Loucy (cell line): ENCODE data around the gene F12.

Experiments used
- H2AFZ ChIP-seq: fragments of 200-600 bp; sonication (generic); 2 replicates; pipeline ENCODE4 v1.6.0; 2016; ENCODE audit warnings: antibody characterized with exemption, mild to moderate bottlenecking, low read length, moderate library complexity
- H3F3A ChIP-seq: fragments of 200-600 bp; 2 replicates; pipeline ENCODE4 v1.6.0; 2016; ENCODE audit warnings: antibody characterized with exemption, low read depth, mild to moderate bottlenecking
- H3K27me3 ChIP-seq: fragments of 200-600 bp; sonication (generic); 2 replicates; pipeline ENCODE4 v1.6.1; 2014; ENCODE audit warnings: low read length, mild to moderate bottlenecking; ENCODE audit not compliant: insufficient read depth, poor library complexity, severe bottlenecking
- H3K36me3 ChIP-seq: fragments of 200-600 bp; sonication (generic); 2 replicates; pipeline ENCODE4 v1.6.1; 2016; ENCODE audit warnings: low read length; ENCODE audit not compliant: insufficient read depth
- H3K4me1 ChIP-seq: fragments of 200-600 bp; sonication (generic); 2 replicates; pipeline ENCODE4 v1.5.1; 2014; ENCODE audit warnings: low read length, mild to moderate bottlenecking; ENCODE audit not compliant: insufficient read depth, poor library complexity, severe bottlenecking
- H3K4me2 ChIP-seq: fragments of 200-600 bp; sonication (generic); 2 replicates; pipeline ENCODE4 v1.6.0; 2014; ENCODE audit warnings: antibody characterized with exemption, low read length, low read depth, mild to moderate bottlenecking; ENCODE audit not compliant: poor library complexity, severe bottlenecking
- H3K4me3 ChIP-seq: fragments of 200-600 bp; sonication (generic); 2 replicates; pipeline ENCODE4 v1.5.1; 2014; ENCODE audit warnings: low read length, mild to moderate bottlenecking, mixed read lengths; ENCODE audit not compliant: poor library complexity, severe bottlenecking
- H3K79me2 ChIP-seq: fragments of 200-600 bp; sonication (generic); 2 replicates; pipeline ENCODE4 v1.6.1; 2014; ENCODE audit warnings: low read length; ENCODE audit not compliant: insufficient read depth
- H3K9ac ChIP-seq: fragments of 200-600 bp; sonication (generic); 2 replicates; pipeline ENCODE4 v1.6.0; 2014; ENCODE audit warnings: mild to moderate bottlenecking, low read depth, low read length, moderate library complexity; ENCODE audit not compliant: poor library complexity, severe bottlenecking
- H3K9me2 ChIP-seq: fragments of 200-600 bp; sonication (generic); replicated peaks from 2 replicates; pipeline ENCODE4 v1.6.1; 2016; ENCODE audit warnings: low read depth, low read length, mixed read lengths
- H3K9me3 ChIP-seq: fragments of 200-600 bp; sonication (generic); 2 replicates; pipeline ENCODE4 v1.6.1; 2014; ENCODE audit warnings: mild to moderate bottlenecking, antibody characterized with exemption, low read length, low read depth; ENCODE audit not compliant: insufficient read depth
- H4K20me1 ChIP-seq: fragments of 200-600 bp; sonication (generic); 2 replicates; pipeline ENCODE4 v1.6.0; 2014; ENCODE audit warnings: antibody characterized with exemption, low read length, mild to moderate bottlenecking; ENCODE audit not compliant: insufficient read depth, poor library complexity, severe bottlenecking
- CTCF ChIP-seq: fragments of 200-600 bp; sonication (generic); conservative IDR thresholded peaks from 2 replicates; pipeline ENCODE4 v1.5.1; 2014; ENCODE audit warnings: mild to moderate bottlenecking, antibody characterized with exemption, low read length
- EZH2phosphoT487 ChIP-seq: fragments of 200-600 bp; IDR thresholded peaks from 2 replicates; pipeline ENCODE4 v1.6.1; 2018; ENCODE audit warnings: antibody characterized with exemption, mild to moderate bottlenecking, moderate library complexity, borderline replicate concordance

The F12 gene

GRCh38 chr5:177359451-177359851, 49.9 kb downstream of the F12 start:
- Histone ChIP-seq H3K79me2 (peaks cover 27% of the 10 kb centered on the region; the same call in 1 of the 2 replicates), H4K20me1 (no peaks in the 10 kb centered on the region), H2AFZ (no peak overlapping the region), H3K36me3 (no peaks in the 10 kb centered on the region), H3K9me2 (no peaks in the 10 kb centered on the region), H3K4me2 (peak overlapping the region; percentile 92), H3F3A (no peaks in the 10 kb centered on the region), H3K9ac (peak overlapping the region; percentile 88), H3K9me3 (no peaks in the 10 kb centered on the region), H3K27me3 (no peaks in the 10 kb centered on the region), H3K4me1 (peaks cover 38% of the 10 kb centered on the region), H3K4me3 (no peak overlapping the region)
- TF ChIP-seq EZH2phosphoT487 (no peak), CTCF (no peak)

DNA sequence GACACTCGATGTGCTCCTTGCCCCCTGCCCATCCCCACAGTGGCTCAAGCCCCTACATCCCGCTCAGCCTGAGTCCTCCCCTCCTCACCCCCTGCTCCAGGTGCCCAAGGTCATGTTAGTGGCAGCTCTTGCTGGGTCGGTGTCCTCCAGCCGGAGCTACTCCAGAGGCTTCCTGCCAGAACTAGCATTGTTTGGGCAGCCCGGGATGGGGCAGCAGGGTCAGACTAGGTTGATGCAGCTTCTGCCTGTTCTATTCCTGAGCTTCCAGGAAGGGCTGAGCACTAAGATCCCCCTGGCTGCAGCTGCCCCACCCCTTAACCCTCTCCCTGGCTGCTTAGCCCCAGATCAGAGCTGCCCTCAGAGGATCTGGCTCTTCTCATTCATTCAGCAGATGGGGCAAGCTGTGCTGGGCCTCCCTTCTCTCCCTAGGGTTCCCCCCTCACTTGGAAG, 51.0 kb downstream of the F12 start:
- Histone ChIP-seq H3K9me2 (no peaks in the 10 kb centered on the region), H3F3A (no peaks in the 10 kb centered on the region), H3K9me3 (no peaks in the 10 kb centered on the region), H3K27me3 (no peaks in the 10 kb centered on the region), H3K36me3 (no peaks in the 10 kb centered on the region), H4K20me1 (no peaks in the 10 kb centered on the region), H2AFZ (no peak overlapping the region), H3K9ac (peak overlapping the region; percentile 88), H3K79me2 (peaks cover 24% of the 10 kb centered on the region; the same call in 1 of the 2 replicates), H3K4me1 (peaks cover 36% of the 10 kb centered on the region), H3K4me3 (peak overlapping the region; percentile 92), H3K4me2 (peak overlapping the region; percentile 92)
- TF ChIP-seq CTCF (no peak), EZH2phosphoT487 (no peak)

DNA sequence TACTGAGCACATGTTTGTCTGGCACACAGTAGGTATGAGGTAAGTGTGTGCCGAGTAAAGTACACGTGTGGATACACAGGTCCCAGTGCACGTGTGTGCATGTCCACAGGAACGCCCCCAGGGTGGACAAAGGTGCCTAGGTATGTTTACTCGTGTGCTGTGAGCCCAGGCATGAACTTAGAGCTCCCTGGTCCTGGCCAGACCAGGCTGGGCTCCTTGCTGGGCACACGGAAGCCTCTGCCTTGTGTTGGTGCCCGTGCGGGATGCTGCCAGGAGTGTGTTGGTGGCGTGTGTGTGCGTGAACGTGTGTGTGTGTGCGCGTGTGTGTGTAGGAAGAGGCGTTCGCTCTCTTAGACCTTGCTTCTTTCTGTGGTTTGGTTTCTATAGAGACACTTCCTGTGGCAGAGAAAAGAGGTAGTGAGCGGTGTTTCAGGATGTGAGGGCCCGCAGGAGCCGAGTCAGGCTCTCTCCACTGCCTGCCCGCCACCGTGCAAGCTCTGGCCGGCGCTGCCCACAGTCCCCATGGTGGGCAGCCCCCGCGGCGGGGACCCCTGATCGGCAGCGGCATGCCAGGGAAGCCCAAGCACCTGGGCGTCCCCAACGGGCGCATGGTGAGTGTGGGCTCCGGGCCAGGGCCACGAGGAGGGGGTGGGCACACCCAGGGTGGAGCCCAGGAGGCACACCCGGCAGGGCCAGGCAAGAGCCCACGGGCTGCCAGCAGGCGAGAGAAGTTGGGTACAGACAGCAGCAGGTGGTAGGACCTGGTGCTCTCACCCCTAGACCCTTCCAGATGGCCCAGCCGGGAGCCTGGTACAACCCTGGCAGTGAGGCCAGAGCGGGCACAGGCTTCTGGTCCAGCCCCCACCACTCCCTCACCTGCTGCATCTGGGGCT, 51.7 kb downstream of the F12 start, which contains the start of gene RGS14:
Gene RGS14, plus strand, starts transcription at position 466 of the 893 bp plus-strand sequence. Its CDS starts 101 bp downstream, at position 567.
- Histone ChIP-seq H3K9ac (peak within 1 kb of the TSS; percentile 88), H4K20me1 (no peaks in the 10 kb centered on the region), H3K4me3 (peak within 1 kb of the TSS; percentile 92), H3K9me3 (no peaks in the 10 kb centered on the region), H3K4me1 (peaks cover 34% of the 10 kb centered on the region), H3K9me2 (no peaks in the 10 kb centered on the region), H3K27me3 (no peaks in the 10 kb centered on the region), H3K79me2 (peaks cover 22% of the 10 kb centered on the region; the same call in 1 of the 2 replicates), H3F3A (no peaks in the 10 kb centered on the region), H3K4me2 (peak within 1 kb of the TSS; percentile 92), H2AFZ (peak within 1 kb of the TSS; percentile 49; the same call in 1 of the 2 replicates), H3K36me3 (no peaks in the 10 kb centered on the region)
- TF ChIP-seq EZH2phosphoT487 (no peak), CTCF (no peak)
